Tibial artery (tissue), 4 donors: ENCODE data around the gene SHC4.

Source experiments
- DNase-seq, 2 donors: peaks; one replicate each; pipeline ENCODE4 v3.0.0-alpha.2; 2019
- H3K27ac ChIP-seq, 2 donors: fragments of 200-600 bp; sonication (generic) in 1 of 2; 1 replicate in 1 of 2; 2 replicates in 1 of 2; pipeline ENCODE4 v1.5.1; 2018 to 2019; ENCODE audit warnings: mild to moderate bottlenecking in 1 of 2
- H3K27me3 ChIP-seq, 2 donors: fragments of 200-600 bp; sonication (generic) in 1 of 2; one replicate each; pipeline versions ENCODE4 v1.5.1 to v1.6.0; 2016 to 2019
- H3K36me3 ChIP-seq, 3 donors: fragments of 200-600 bp; sonication (generic) in 2 of 3; one replicate each; pipeline ENCODE4 v1.5.1; 2016 to 2019; ENCODE audit warnings: mild to moderate bottlenecking in 2 of 3
- H3K4me1 ChIP-seq, 4 donors: fragments of 200-600 bp; sonication (generic) in 2 of 4; 1 replicate in 3 of 4; 2 replicates in 1 of 4; pipeline ENCODE4 v1.5.1; 2016 to 2019
- H3K4me3 ChIP-seq, 2 donors: fragments of 200-600 bp; sonication (generic) in 1 of 2; 1 replicate in 1 of 2; 2 replicates in 1 of 2; pipeline ENCODE4 v1.5.1; 2018 to 2019; ENCODE audit warnings: mild to moderate bottlenecking in 2 of 2
- H3K9me3 ChIP-seq, 3 donors: fragments of 200-600 bp; sonication (generic) in 1 of 3; one replicate each; pipeline ENCODE4 v1.5.1; 2016 to 2019
- CTCF ChIP-seq, 2 experiments: fragments of 200-600 bp in 1 of 2; fragments of 450-650 bp in 1 of 2; IDR thresholded peaks; one replicate each; pipeline ENCODE4 v1.5.1; 2017 to 2019; ENCODE audit warnings: antibody characterized with exemption in 2 of 2, mild to moderate bottlenecking in 1 of 2, moderate library complexity in 1 of 2
- intact Hi-C: fragments of 100-400 bp; cut with DNase I; formaldehyde crosslinking; loops from one replicate; pipeline ENCODE4 v1.15.0; 2023; ENCODE audit warnings: low total_unique reads

The SHC4 gene

GRCh38 chr15:48784756-48785155 lies 179.0 kb downstream of the SHC4 start:
- Histone ChIP-seq H3K9me3 (no peaks in the 10 kb centered on the region), H3K27me3 (no peaks in the 10 kb centered on the region), H3K4me1 (peaks cover 0 to 12% (median 3%) of the 10 kb centered on the region in 4 donors), H3K4me3 (no peak overlapping the region), H3K27ac (no peak overlapping the region), H3K36me3 (peaks cover 0 to 13% (median 0%) of the 10 kb centered on the region in 3 donors)
- no peak for TF ChIP-seq CTCF (IDR thresholded peaks at IDR 0.05)
- DNase-seq: no peak
- intact Hi-C loops: no loop called here

GRCh38 chr15:48782911-48783310 lies 180.8 kb downstream of the SHC4 start:
- no peak for TF ChIP-seq CTCF (IDR thresholded peaks at IDR 0.05)
- Histone ChIP-seq H3K4me3 (no peak overlapping the region), H3K27me3 (no peaks in the 10 kb centered on the region), H3K36me3 (peaks cover 0 to 13% (median 0%) of the 10 kb centered on the region in 3 donors), H3K9me3 (no peaks in the 10 kb centered on the region), H3K4me1 (peaks cover 0 to 15% (median 3%) of the 10 kb centered on the region in 4 donors), H3K27ac (no peak overlapping the region)
- no peak for DNase-seq
- intact Hi-C loops: no loop called here

DNA sequence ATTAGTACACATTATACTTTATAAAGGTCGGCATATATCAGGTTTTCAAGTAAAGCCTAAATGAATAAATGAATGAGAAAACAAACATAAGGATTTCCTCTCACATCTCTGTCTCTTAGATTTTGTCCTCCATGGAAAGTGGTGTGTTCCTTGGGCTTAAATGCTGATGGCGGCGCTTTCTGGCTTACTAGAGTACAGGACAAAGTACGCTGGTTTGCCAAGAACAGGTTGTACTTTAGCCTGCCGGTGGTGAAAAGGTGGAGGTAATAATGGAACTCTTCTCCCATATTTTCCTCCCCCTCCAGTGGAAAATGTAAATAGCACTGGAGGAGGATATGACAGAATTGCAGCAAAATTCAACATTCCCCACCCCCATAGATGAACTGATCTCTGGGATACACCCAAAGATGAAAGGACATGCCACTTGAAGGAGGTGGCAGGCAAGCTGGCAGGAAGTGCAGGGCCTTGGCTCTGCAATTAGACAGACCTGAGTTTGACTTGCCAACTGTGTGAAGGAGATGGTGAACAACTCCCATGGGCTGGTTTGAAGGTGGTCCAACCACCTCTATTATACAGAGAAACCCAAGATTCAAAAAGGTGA lies 182.1 kb downstream of the SHC4 start:
- H3K27ac ChIP-seq: no peak overlapping the region
- H3K4me1 ChIP-seq: peaks cover 0 to 19% (median 3%) of the 10 kb centered on the region in 4 donors
- no peak for DNase-seq
- no peaks in the 10 kb centered on the region for H3K27me3 ChIP-seq
- no peaks in the 10 kb centered on the region for H3K9me3 ChIP-seq
- no peak overlapping the region for H3K4me3 ChIP-seq
- peaks cover 0 to 13% (median 0%) of the 10 kb centered on the region in 3 donors for H3K36me3 ChIP-seq
- no peak for TF ChIP-seq CTCF (IDR thresholded peaks at IDR 0.05)
- intact Hi-C loops: no loop called here

GRCh38 chr15:48781017-48781416 lies 182.7 kb downstream of the SHC4 start:
- H3K9me3 ChIP-seq: no peaks in the 10 kb centered on the region
- H3K27me3 ChIP-seq: no peaks in the 10 kb centered on the region
- peaks cover 0 to 13% (median 0%) of the 10 kb centered on the region in 3 donors for H3K36me3 ChIP-seq
- no peak overlapping the region for H3K4me3 ChIP-seq
- intact Hi-C loops: no loop called here
- TF ChIP-seq CTCF (IDR thresholded peaks at IDR 0.05): no peak
- peaks cover 0 to 19% (median 3%) of the 10 kb centered on the region in 4 donors for H3K4me1 ChIP-seq
- DNase-seq: no peak
- no peak overlapping the region for H3K27ac ChIP-seq

GRCh38 chr15:48778331-48778730 lies 185.4 kb downstream of the SHC4 start:
- H3K27ac ChIP-seq: no peak overlapping the region

More at GRCh38 chr15:48778331-48778730, 185.4 kb downstream of the SHC4 start:
- Histone ChIP-seq H3K9me3 (peaks cover 0 to 4% (median 0%) of the 10 kb centered on the region in 3 donors), H3K27me3 (no peaks in the 10 kb centered on the region), H3K36me3 (peaks cover 0 to 13% (median 0%) of the 10 kb centered on the region in 3 donors), H3K4me3 (no peak overlapping the region), H3K4me1 (peaks cover 0 to 6% (median 0%) of the 10 kb centered on the region in 4 donors)
- intact Hi-C loops: no loop called here
- no peak for TF ChIP-seq CTCF (IDR thresholded peaks at IDR 0.05)
- DNase-seq: no peak
